K562 (cell line): Measurements from ENCODE around the gene IGSF3. TPM values are rescaled to one million over a fixed set of nuclear protein-coding genes. Genes with fewer than 3 reads are reported as not detected.

Experiments
- BCL6 ChIP-seq: fragments of 250-450 bp; sonication (Bioruptor Pico); IDR thresholded peaks from 2 replicates; pipeline ENCODE4 v1.4.0; 2020
- FOSL1 ChIP-seq: fragments of 200-800 bp; sonication (Bioruptor generic); conservative IDR thresholded peaks from 2 replicates; pipeline ENCODE4 v1.6.1; 2016; ENCODE audit warnings: missing genetic modification characterization, missing compliant biosample characterization
- FOXK2 ChIP-seq, 2 experiments: fragments of 450-650 bp; IDR thresholded peaks in 1 of 2; conservative IDR thresholded peaks in 1 of 2; 2 replicates each; pipeline ENCODE4 v1.6.1; 2016; ENCODE audit warnings: low read depth in 2 of 2, mild to moderate bottlenecking in 1 of 2
- HDAC8 ChIP-seq: fragments of 450-650 bp; IDR thresholded peaks from 2 replicates; pipeline ENCODE4 v1.6.1; 2016; ENCODE audit warnings: mild to moderate bottlenecking, missing genetic modification characterization, moderate library complexity, missing compliant biosample characterization
- HEY1 ChIP-seq: fragments of 250-450 bp; sonication (Bioruptor Pico); IDR thresholded peaks from 2 replicates; pipeline ENCODE4 v1.5.0; 2020; ENCODE audit warnings: mild to moderate bottlenecking, moderate library complexity, borderline replicate concordance
- NCOA6 ChIP-seq: fragments of 450-650 bp; IDR thresholded peaks from 2 replicates; pipeline ENCODE4 v1.6.1; 2017; ENCODE audit warnings: mild to moderate bottlenecking
- NFYB ChIP-seq: IDR thresholded peaks from 2 replicates; pipeline ENCODE4 v1.6.1; 2011; ENCODE audit warnings: mild to moderate bottlenecking, moderate library complexity; ENCODE audit not compliant: insufficient read length; ENCODE audit errors: extremely low read depth
- NR2F6 ChIP-seq: fragments of 450-650 bp; formaldehyde crosslinking; IDR thresholded peaks from 2 replicates; pipeline ENCODE4 v1.4.0; 2020; ENCODE audit warnings: mild to moderate bottlenecking
- PHF21A ChIP-seq: fragments of 450-650 bp; IDR thresholded peaks from 2 replicates; pipeline ENCODE4 v1.6.1; 2017; ENCODE audit warnings: low read depth, borderline replicate concordance
- SMAD2 ChIP-seq: fragments of 150-350 bp; IDR thresholded peaks from 2 replicates; pipeline ENCODE4 v1.6.1; 2014; ENCODE audit warnings: low read depth, mild to moderate bottlenecking, low read length
- TEAD4 ChIP-seq, 2 experiments: sonication (generic) in 1 of 2; formaldehyde crosslinking in 1 of 2; IDR thresholded peaks; 2 replicates each; pipeline versions ENCODE4 v1.6.1 to v1.8.0; 2012 to 2022; ENCODE audit warnings: borderline replicate concordance in 1 of 2, inconsistent platforms in 1 of 2, low read length in 1 of 2, mild to moderate bottlenecking in 1 of 2, missing genetic modification reagents in 1 of 2
- ZSCAN32 ChIP-seq: fragments of 450-650 bp; formaldehyde crosslinking; IDR thresholded peaks from 2 replicates; pipeline ENCODE4 v1.4.0; 2020; ENCODE audit warnings: mild to moderate bottlenecking, moderate library complexity
- polyA plus RNA-seq, 8 experiments: library from polyadenylated mRNA; depleted of rRNA in 4 of 8; stranded (reverse) in 5 of 8; unstranded in 3 of 8; fragments of >200 nt; fragmentation: Nextera tagmentation in 2 of 8; fragmentation: Illumina TruSeq in 1 of 8; extraction: Ambion mirVana in 2 of 8; extraction: Trizol in 1 of 8; gene quantifications; 2 replicates each; pipeline versions ENCODE4 v1.2.1 to v1.2.3, GENCODE V29; 2011 to 2014; ENCODE audit warnings: inconsistent platforms in 1 of 8, missing spikeins in 1 of 8
- total RNA-seq, 7 experiments: library from RNA; depleted of rRNA in 6 of 7; stranded (reverse); fragments of >200 nt in 6 of 7; fragmentation: Illumina TruSeq in 2 of 7; extraction: Trizol in 2 of 7; gene quantifications; 2 replicates each; pipeline versions ENCODE4 v1.2.1 to v1.2.3, GENCODE V29; 2011 to 2021; ENCODE audit warnings: low replicate concordance in 1 of 7
- TF ChIP-seq, protein P1 (sequence below): fragments of 450-650 bp; conservative IDR thresholded peaks from 2 replicates; pipeline ENCODE4 v1.6.1; 2016; ENCODE audit warnings: missing genetic modification characterization, low read depth, mild to moderate bottlenecking, control low read depth, missing compliant biosample characterization
- TF ChIP-seq, protein P2 (sequence below): fragments of 450-650 bp; IDR thresholded peaks from 2 replicates; pipeline ENCODE4 v1.6.1; 2016; ENCODE audit warnings: mild to moderate bottlenecking
- TF ChIP-seq, protein P3 (sequence below), 2 experiments: fragments of 450-650 bp in 1 of 2; sonication (generic) in 1 of 2; formaldehyde crosslinking in 1 of 2; IDR thresholded peaks; 2 replicates each; pipeline versions ENCODE4 v1.7.1 to v1.9.0; 2016 to 2022; ENCODE audit warnings: inconsistent platforms in 1 of 2, mild to moderate bottlenecking in 1 of 2, missing genetic modification reagents in 1 of 2

Gene IGSF3
- total and polyA plus RNA-seq, 9 of the 15 experiments (the other 6 are each of a cell fraction or from before 2014, with no cell fraction given), result 1.1 to 15.0 (median 8.3) TPM

DNA sequence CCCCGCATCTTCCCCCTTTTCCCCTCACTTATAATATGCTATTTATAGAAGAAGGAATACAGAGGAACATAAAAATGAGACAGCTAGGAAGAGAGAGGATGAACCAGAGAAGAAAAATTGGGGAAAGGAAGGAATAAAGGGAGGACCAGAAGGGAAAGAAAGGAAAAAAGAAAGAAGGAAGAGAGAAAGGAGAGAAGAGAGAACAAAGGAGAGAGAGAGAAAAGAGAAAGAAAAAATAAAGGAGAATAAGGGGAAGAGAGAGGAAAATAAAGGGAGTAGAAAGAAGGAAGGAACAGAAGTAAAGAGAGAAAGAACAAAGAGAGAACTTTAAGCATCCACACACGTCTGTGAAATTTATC is 11.2 kb upstream of the IGSF3 start (continued):
- TF ChIP-seq NFYB, result no peak
- TF ChIP-seq, protein P1, sequence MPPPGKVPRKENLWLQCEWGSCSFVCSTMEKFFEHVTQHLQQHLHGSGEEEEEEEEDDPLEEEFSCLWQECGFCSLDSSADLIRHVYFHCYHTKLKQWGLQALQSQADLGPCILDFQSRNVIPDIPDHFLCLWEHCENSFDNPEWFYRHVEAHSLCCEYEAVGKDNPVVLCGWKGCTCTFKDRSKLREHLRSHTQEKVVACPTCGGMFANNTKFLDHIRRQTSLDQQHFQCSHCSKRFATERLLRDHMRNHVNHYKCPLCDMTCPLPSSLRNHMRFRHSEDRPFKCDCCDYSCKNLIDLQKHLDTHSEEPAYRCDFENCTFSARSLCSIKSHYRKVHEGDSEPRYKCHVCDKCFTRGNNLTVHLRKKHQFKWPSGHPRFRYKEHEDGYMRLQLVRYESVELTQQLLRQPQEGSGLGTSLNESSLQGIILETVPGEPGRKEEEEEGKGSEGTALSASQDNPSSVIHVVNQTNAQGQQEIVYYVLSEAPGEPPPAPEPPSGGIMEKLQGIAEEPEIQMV (tag), result peak; percentile 52; the same call in 1 of the 2 replicates
- TF ChIP-seq ZSCAN32 (CRISPR knock-in tag), result no peak
- no peak for TF ChIP-seq BCL6 (CRISPR knock-in tag)
- no peak for TF ChIP-seq FOSL1
- TF ChIP-seq SMAD2, result no peak
- TF ChIP-seq TEAD4 (IDR thresholded peaks at IDR 0.05; ENCODE audit: low read length), result 0 out of 2 replicates have a peak, but pooled peaks have one; percentile 8
- no peak for TF ChIP-seq TEAD4 (CRISPR knock-in tag; IDR thresholded peaks at IDR 0.05; ENCODE audit: borderline replicate concordance)
- peak; percentile 32 to 52; a peak in 1 of 4 replicates for TF ChIP-seq FOXK2 (conservative IDR thresholded peaks at IDR 0.05 in 1 of 2, IDR thresholded peaks at IDR 0.05 in 1 of 2; ENCODE audit: low read depth in 2 of 2)
- no peak for TF ChIP-seq HDAC8
- TF ChIP-seq, protein P2, sequence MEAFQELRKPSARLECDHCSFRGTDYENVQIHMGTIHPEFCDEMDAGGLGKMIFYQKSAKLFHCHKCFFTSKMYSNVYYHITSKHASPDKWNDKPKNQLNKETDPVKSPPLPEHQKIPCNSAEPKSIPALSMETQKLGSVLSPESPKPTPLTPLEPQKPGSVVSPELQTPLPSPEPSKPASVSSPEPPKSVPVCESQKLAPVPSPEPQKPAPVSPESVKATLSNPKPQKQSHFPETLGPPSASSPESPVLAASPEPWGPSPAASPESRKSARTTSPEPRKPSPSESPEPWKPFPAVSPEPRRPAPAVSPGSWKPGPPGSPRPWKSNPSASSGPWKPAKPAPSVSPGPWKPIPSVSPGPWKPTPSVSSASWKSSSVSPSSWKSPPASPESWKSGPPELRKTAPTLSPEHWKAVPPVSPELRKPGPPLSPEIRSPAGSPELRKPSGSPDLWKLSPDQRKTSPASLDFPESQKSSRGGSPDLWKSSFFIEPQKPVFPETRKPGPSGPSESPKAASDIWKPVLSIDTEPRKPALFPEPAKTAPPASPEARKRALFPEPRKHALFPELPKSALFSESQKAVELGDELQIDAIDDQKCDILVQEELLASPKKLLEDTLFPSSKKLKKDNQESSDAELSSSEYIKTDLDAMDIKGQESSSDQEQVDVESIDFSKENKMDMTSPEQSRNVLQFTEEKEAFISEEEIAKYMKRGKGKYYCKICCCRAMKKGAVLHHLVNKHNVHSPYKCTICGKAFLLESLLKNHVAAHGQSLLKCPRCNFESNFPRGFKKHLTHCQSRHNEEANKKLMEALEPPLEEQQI, result 0 out of 2 replicates have a peak, but pooled peaks have one; percentile 15
- TF ChIP-seq NR2F6, result no peak
- TF ChIP-seq PHF21A, result no peak
- TF ChIP-seq, protein P3, sequence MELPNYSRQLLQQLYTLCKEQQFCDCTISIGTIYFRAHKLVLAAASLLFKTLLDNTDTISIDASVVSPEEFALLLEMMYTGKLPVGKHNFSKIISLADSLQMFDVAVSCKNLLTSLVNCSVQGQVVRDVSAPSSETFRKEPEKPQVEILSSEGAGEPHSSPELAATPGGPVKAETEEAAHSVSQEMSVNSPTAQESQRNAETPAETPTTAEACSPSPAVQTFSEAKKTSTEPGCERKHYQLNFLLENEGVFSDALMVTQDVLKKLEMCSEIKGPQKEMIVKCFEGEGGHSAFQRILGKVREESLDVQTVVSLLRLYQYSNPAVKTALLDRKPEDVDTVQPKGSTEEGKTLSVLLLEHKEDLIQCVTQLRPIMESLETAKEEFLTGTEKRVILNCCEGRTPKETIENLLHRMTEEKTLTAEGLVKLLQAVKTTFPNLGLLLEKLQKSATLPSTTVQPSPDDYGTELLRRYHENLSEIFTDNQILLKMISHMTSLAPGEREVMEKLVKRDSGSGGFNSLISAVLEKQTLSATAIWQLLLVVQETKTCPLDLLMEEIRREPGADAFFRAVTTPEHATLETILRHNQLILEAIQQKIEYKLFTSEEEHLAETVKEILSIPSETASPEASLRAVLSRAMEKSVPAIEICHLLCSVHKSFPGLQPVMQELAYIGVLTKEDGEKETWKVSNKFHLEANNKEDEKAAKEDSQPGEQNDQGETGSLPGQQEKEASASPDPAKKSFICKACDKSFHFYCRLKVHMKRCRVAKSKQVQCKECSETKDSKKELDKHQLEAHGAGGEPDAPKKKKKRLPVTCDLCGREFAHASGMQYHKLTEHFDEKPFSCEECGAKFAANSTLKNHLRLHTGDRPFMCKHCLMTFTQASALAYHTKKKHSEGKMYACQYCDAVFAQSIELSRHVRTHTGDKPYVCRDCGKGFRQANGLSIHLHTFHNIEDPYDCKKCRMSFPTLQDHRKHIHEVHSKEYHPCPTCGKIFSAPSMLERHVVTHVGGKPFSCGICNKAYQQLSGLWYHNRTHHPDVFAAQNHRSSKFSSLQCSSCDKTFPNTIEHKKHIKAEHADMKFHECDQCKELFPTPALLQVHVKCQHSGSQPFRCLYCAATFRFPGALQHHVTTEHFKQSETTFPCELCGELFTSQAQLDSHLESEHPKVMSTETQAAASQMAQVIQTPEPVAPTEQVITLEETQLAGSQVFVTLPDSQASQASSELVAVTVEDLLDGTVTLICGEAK (IDR thresholded peaks at IDR 0.05), result peak; percentile 50; the same call in 1 of the 2 replicates
- TF ChIP-seq, protein P3 (CRISPR knock-in tag; IDR thresholded peaks at IDR 0.05), result no peak
- no peak for TF ChIP-seq NCOA6
- TF ChIP-seq HEY1, result no peak
